ENCODE results near the gene TMEM255A.
"Not testable (repeated sequence)": the region's sequence is repeated elsewhere in the genome, so short reads cannot be mapped to it uniquely, and the experiment has no call there.

Gene TMEM255A

GRCh38 chrX:120310861-120311726 lies at the start of gene TMEM255A:
TSS of gene TMEM255A (minus strand) at chrX:120311461. CDS start at chrX:120311309, 152 bp downstream.
- no peak for DNase-seq

GRCh38 chrX:120358737-120359456 lies 47.6 kb upstream of the TMEM255A start:
- DNase-seq = no peak

- DNase-seq = no peak
These were observed 45.9 kb upstream of the TMEM255A start for GRCh38 chrX:120357186-120357585.

- DNase-seq = no peak
These were observed 44.8 kb upstream of the TMEM255A start for GRCh38 chrX:120356084-120356483.

- no peak for DNase-seq
These were observed 39.3 kb upstream of the TMEM255A start for GRCh38 chrX:120350450-120351138.

- not testable (repeated sequence) for DNase-seq
These were observed 33.3 kb upstream of the TMEM255A start for GRCh38 chrX:120344566-120344965.

GRCh38 chrX:120336899-120337298 lies 25.6 kb upstream of the TMEM255A start:
- DNase-seq = no peak

GRCh38 chrX:120335289-120335688 lies 24.0 kb upstream of the TMEM255A start:
- no peak for DNase-seq

- no peak for DNase-seq
These were observed 23.3 kb upstream of the TMEM255A start for GRCh38 chrX:120334603-120335002.

GRCh38 chrX:120334151-120334550 lies 22.9 kb upstream of the TMEM255A start:
- DNase-seq = no peak

- no peak for DNase-seq
These were observed 21.1 kb upstream of the TMEM255A start for GRCh38 chrX:120332394-120332793.

- DNase-seq = no peak
These were observed 19.9 kb upstream of the TMEM255A start for GRCh38 chrX:120331116-120331515.

GRCh38 chrX:120321520-120322281 lies 10.4 kb upstream of the TMEM255A start:
- no peak for DNase-seq

- no peak for DNase-seq
These were observed 7.2 kb upstream of the TMEM255A start for GRCh38 chrX:120318411-120318810.

GRCh38 chrX:120316587-120317283 lies 5.5 kb upstream of the TMEM255A start:
- no peak for DNase-seq

- DNase-seq = no peak
These were observed 4.5 kb upstream of the TMEM255A start for GRCh38 chrX:120315776-120316175.

GRCh38 chrX:120311727-120312063 lies 434 bp upstream of the TMEM255A start:
- DNase-seq = no peak

GRCh38 chrX:120309873-120310705 lies 1.2 kb downstream of the TMEM255A start:
- DNase-seq = no peak

- DNase-seq = peak; percentile 75
These were observed 2.0 kb downstream of the TMEM255A start for GRCh38 chrX:120308959-120309872.

- peak; percentile 23 for DNase-seq
These were observed 2.7 kb downstream of the TMEM255A start for GRCh38 chrX:120308558-120308957.
